AG04450 (cell line): ENCODE results near the gene ANKRD40CL. TPM values are rescaled to one million over a fixed set of nuclear protein-coding genes. Genes with fewer than 3 reads are reported as not detected.

Experiments used
- CTCF ChIA-PET: fragments of 300-600, 350-600 bp; formaldehyde crosslinking; extraction: SDS; loops from one replicate; lab custom pipeline; 2022; ENCODE audit warnings: antibody characterized with exemption, inconsistent platforms; lab: Charles Lee
- POLR2A ChIA-PET: fragments of 350-600 bp; formaldehyde crosslinking; extraction: SDS; loops from one replicate; lab custom pipeline; 2021; ENCODE audit warnings: antibody characterized with exemption, inconsistent platforms; lab: Yijun Ruan, JAX
- DNase-seq: peaks from one replicate; pipeline ENCODE4 v3.0.0-alpha.2; 2011; ENCODE audit warnings: low read depth, low spot score
- H3K27ac ChIP-seq: one replicate; pipeline ENCODE4 v1.5.1; 2012; ENCODE audit warnings: low read depth, low read length, control low read depth
- H3K27me3 ChIP-seq: one replicate; pipeline ENCODE4 v1.6.0; 2012; ENCODE audit warnings: low read length; ENCODE audit not compliant: control insufficient read depth, insufficient read depth
- H3K4me3 ChIP-seq: 2 replicates; pipeline ENCODE4 v1.5.1; 2011; ENCODE audit warnings: mild to moderate bottlenecking, low read depth, low read length, control low read depth
- H3K9me3 ChIP-seq: 2 replicates; pipeline ENCODE4 v1.5.1; 2012; ENCODE audit warnings: low read length; ENCODE audit not compliant: control insufficient read depth, insufficient read depth
- polyA minus RNA-seq: library from RNA; depleted of rRNA, polyadenylated mRNA; stranded (reverse); fragments of >200 nt; gene quantifications from 2 replicates; pipeline ENCODE4 v1.2.3, GENCODE V29; 2011; rRNA and poly(A)+ RNA removed
- polyA plus RNA-seq: library from polyadenylated mRNA; depleted of rRNA; stranded (reverse); fragments of >200 nt; gene quantifications from 2 replicates; pipeline ENCODE4 v1.2.3, GENCODE V29; 2011; rRNA removed
- TF ChIP-seq, protein P1 (sequence below): IDR thresholded peaks from 2 replicates; pipeline ENCODE4 v1.5.1; 2011; ENCODE audit warnings: low read depth, low read length, control low read depth, inconsistent platforms

The ANKRD40CL gene, protein sequence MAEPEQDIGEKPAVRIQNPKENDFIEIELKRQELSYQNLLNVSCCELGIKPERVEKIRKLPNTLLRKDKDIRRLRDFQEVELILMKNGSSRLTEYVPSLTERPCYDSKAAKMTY
- not detected in 2 replicates for polyA plus RNA-seq
- not detected in 2 replicates for polyA minus RNA-seq

DNA sequence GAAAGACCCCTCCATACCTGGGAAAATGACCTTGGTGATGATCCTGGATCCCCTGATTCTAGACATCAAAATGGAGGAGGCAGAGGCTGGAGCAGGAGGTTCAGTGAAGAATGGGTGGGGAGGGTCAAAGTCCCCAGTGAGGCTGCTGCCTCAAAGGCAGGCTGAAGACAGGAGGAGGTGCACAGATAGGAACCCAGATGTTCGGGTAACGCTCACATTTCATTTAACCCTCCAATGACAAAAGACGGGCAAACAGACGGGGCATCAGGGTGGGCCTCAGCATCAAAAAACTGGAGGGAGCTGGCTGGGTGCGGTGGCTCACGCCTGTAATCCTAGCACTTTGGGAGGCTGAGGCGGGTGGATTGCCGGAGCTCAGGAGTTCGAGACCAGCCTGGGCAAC, at the start of gene ANKRD40CL:
Gene ANKRD40CL (minus strand): TSS at position 73 of the 400 bp plus-strand sequence. CDS start 605 bp downstream, outside the sequence.
- H3K4me3 ChIP-seq: no peak within 1 kb of the TSS
- H3K27me3 ChIP-seq: peaks cover 7% of the 10 kb centered on the region
- no peaks in the 10 kb centered on the region for H3K9me3 ChIP-seq
- CTCF ChIA-PET: interaction anchor here (0.5 to 1.4 kb wide), 3 partner anchors 15 to 74 kb away, joined by 3 to 7 read pairs (median 4); no protein-coding TSS in a partner anchor
- TF ChIP-seq, protein P1, sequence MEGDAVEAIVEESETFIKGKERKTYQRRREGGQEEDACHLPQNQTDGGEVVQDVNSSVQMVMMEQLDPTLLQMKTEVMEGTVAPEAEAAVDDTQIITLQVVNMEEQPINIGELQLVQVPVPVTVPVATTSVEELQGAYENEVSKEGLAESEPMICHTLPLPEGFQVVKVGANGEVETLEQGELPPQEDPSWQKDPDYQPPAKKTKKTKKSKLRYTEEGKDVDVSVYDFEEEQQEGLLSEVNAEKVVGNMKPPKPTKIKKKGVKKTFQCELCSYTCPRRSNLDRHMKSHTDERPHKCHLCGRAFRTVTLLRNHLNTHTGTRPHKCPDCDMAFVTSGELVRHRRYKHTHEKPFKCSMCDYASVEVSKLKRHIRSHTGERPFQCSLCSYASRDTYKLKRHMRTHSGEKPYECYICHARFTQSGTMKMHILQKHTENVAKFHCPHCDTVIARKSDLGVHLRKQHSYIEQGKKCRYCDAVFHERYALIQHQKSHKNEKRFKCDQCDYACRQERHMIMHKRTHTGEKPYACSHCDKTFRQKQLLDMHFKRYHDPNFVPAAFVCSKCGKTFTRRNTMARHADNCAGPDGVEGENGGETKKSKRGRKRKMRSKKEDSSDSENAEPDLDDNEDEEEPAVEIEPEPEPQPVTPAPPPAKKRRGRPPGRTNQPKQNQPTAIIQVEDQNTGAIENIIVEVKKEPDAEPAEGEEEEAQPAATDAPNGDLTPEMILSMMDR: no peak
- POLR2A ChIA-PET: no interaction called here
- H3K27ac ChIP-seq: no peak within 1 kb of the TSS
- no peak for DNase-seq

DNA sequence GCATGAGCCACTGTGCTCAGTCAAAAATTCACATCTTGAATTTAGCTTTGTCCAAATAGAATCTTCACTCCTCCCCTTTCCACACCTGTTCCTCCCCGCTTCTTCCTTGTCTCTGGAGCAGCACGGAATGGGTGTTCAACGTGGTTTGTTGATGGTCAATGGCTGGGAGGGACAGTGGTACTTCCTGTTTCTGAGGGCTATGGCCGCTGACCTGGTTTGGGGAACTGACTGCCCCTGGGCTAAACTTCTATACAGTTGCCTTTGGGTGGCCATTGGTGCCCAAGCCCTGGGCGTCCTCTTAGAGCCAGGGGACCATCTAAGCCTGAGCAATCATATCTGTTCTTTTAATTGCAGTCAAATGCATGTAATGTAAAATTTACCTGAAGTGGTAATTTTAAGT, 49.0 kb upstream of the ANKRD40CL start:
- Histone ChIP-seq H3K9me3 (no peaks in the 10 kb centered on the region; the same call in 1 of the 2 replicates), H3K27me3 (peaks cover 30% of the 10 kb centered on the region), H3K4me3 (no peak overlapping the region), H3K27ac (no peak overlapping the region)
- DNase-seq: no peak
- ChIA-PET CTCF (interaction anchor here (0.6 to 1.6 kb wide), 10 partner anchors 9 to 133 kb away, joined by 3 to 11 read pairs (median 4); no protein-coding TSS in a partner anchor), POLR2A (no interaction called here)
- TF ChIP-seq, protein P1: no peak

DNA sequence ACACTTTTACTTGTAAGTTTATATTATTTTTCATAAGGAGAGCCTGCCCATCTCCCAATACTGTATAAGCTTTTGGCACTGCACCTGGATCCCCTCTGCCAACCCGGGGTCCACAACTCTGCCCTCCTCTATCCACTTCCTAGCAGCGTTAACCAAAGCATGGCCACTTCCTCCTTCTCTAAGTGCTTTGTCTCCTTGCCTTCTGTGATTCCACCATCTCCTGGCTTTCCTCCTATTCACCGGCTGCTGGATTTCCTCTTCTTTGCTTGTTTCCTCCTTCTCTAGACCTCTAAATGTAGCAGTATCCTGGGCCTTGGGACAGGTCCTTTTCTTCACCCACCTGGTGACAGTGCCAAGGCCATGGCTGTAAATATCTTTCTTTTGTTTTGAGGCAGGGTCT, 48.1 kb upstream of the ANKRD40CL start:
- no peaks in the 10 kb centered on the region; the same call in 1 of the 2 replicates for H3K9me3 ChIP-seq
- TF ChIP-seq, protein P1: no peak
- peaks cover 29% of the 10 kb centered on the region for H3K27me3 ChIP-seq
- no peak overlapping the region for H3K4me3 ChIP-seq
- no peak for DNase-seq
- ChIA-PET CTCF (no interaction called here), POLR2A (no interaction called here)
- no peak overlapping the region for H3K27ac ChIP-seq

DNA sequence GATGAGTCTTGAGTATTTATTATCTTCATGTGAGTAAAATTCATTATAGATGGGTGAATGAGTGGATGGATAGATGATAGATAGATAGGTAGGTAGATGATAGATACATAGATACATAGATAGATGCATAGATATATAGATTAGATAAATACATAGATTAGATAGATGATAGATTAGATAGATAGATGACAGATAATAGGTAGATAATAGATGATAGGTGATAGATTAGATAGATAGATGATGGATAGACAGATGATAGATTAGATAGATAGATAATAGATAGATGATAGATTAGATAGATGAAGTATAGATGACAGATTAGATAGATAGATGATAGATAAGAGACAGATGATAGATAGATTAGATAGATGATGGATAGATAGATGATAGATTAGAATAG, 46.3 kb upstream of the ANKRD40CL start:
- TF ChIP-seq, protein P1: no peak
- ChIA-PET CTCF (no interaction called here), POLR2A (no interaction called here)
- H3K27ac ChIP-seq: no peak overlapping the region
- peaks cover 28% of the 10 kb centered on the region for H3K27me3 ChIP-seq
- no peaks in the 10 kb centered on the region; the same call in 1 of the 2 replicates for H3K9me3 ChIP-seq
- DNase-seq: no peak
- no peak overlapping the region for H3K4me3 ChIP-seq

DNA sequence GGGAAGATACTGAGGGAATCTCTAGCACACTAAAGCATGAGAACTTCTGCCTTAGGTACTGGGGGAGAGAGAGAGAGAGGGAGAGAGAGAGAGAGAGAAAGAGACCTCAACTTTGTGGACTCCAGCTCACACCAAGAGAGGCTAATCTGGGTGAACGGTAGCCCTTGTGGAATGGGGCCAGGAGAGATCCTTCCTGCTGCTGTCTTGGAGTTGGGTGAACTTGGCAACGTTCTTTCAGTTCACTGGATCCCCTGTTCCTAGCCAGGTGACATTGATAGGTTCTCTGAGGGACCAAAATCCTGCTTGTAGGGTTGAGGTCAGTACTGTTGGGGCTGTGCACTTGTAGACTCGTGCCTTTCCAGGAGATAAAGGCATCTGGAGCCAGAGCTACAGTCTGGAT, 41.6 kb upstream of the ANKRD40CL start:
- TF ChIP-seq, protein P1: no peak
- DNase-seq: no peak
- Histone ChIP-seq H3K4me3 (no peak overlapping the region), H3K27ac (no peak overlapping the region), H3K9me3 (no peaks in the 10 kb centered on the region; the same call in 1 of the 2 replicates), H3K27me3 (peaks cover 22% of the 10 kb centered on the region)
- POLR2A ChIA-PET: no interaction called here
- CTCF ChIA-PET: interaction anchor here (1.3 kb wide), 1 partner anchor 33 kb away, joined by 4 read pairs; no protein-coding TSS in a partner anchor
